ENCODE measurements around the gene ANKHD1. TPM values are rescaled to one million over a fixed set of nuclear protein-coding genes. Genes with fewer than 3 reads are reported as not detected.

Gene ANKHD1
- total RNA-seq, 2 donors from 2014 or later: 69.7 to 112 TPM

DNA sequence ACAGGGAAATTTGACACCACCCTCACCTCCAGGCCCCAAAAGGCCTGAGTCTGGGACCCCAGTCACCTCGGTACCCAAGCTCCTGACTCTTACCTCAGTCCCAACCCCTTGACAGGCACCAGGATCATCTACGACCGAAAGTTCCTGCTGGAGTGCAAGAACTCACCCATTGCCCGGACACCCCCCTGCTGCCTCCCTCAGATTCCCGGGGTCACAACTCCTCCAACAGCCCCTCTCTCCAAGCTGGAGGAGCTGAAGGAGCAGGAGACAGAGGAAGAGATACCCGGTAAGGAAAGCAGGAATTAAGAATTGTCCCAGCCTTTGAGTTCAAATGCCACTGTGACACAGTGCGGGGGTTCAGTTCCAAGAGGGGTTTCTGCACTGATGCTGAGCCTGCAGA is 147.2 kb downstream of the ANKHD1 start:
- TF ChIP-seq CTCF (IDR thresholded peaks at IDR 0.05) (no peak), POLR2AphosphoS5 (IDR thresholded peaks at IDR 0.05) (no peak), POLR2A (IDR thresholded peaks at IDR 0.05) (no peak)
- peak; percentile 4 for DNase-seq (ENCODE audit: low spot score)
- H3K27ac ChIP-seq: peak overlapping the region; percentile 94 to 97

DNA sequence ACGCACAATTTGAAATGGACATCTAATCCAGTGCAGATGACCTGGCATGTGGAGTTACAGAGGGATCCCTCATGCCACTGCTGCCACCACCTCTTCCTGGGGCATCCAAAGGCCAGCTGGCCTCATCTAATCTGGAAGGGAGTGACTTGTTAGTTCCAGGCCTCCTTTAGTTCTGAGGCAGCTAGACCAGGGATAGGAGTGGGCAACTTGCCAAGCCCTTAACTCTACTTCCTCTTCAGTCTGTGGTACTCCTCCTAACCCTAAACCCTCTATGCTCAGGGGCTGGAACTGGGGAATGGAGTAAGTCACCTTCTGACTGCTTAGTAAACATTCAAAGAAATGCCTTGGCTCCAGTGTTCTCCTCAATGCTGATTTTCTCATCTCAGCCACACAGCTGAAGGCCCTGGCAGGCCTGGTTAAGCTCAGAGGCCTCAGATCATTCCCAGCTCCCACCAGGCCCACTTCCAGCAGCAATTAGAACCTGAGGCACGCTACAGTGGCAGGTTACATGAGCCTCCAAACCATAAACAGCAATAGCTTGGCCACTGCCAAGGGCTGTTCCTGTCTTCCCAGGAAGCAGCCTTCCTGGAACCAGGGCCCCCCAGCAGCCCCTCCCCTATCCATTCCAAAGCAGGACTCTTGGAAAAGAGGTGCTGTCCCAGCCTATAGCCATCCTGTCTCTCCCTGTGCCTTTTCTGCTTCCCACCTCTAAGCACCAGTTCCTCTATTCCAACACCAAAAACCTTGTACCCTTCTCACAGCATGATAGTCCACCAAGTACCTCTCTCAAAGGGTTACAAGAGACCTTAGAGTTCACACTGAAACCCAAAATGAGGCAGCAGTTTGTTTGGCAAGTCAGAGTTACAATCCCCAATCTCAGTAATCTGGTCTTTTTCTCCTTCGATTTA is 147.9 kb downstream of the ANKHD1 start:
- peaks cover 21% of the 10 kb centered on the region for H3K4me1 ChIP-seq (replicated peaks)
- H3K9me3 ChIP-seq: no peaks in the 10 kb centered on the region
- DNase-seq (ENCODE audit: low spot score): peak; percentile 38
- H3K27ac ChIP-seq: peak overlapping the region; percentile 94 to 97
- no peaks in the 10 kb centered on the region for H3K27me3 ChIP-seq (replicated peaks; ENCODE audit: insufficient read depth)
- TF ChIP-seq POLR2A (IDR thresholded peaks at IDR 0.05) (no peak), POLR2AphosphoS5 (IDR thresholded peaks at IDR 0.05) (no peak), CTCF (IDR thresholded peaks at IDR 0.05) (no peak)
- 76% methylated on average over 3 of the region's 3 CpGs for WGBS
- intact Hi-C loops (cut with DNase I): loop anchor here (5.0 kb wide), 1 partner anchor 88 kb away; the partner anchor contains the start of gene TMCO6
- no peak overlapping the region for H3K4me3 ChIP-seq
- H3K36me3 ChIP-seq: peaks cover 0 to 5% of the 10 kb centered on the region in 2 donors

More for the DNA sequence above, 147.2 kb downstream of the ANKHD1 start:
- Histone ChIP-seq H3K27me3 (replicated peaks; ENCODE audit: insufficient read depth) (no peaks in the 10 kb centered on the region), H3K9me3 (no peaks in the 10 kb centered on the region), H3K4me1 (replicated peaks) (peaks cover 21% of the 10 kb centered on the region), H3K36me3 (peaks cover 0 to 5% of the 10 kb centered on the region in 2 donors), H3K4me3 (no peak overlapping the region)
- WGBS: 86% methylated on average over 7 of the region's 7 CpGs
- intact Hi-C loops (cut with DNase I): loop anchor here (5.0 kb wide), 1 partner anchor 89 kb away; the partner anchor contains the start of gene TMCO6

DNA sequence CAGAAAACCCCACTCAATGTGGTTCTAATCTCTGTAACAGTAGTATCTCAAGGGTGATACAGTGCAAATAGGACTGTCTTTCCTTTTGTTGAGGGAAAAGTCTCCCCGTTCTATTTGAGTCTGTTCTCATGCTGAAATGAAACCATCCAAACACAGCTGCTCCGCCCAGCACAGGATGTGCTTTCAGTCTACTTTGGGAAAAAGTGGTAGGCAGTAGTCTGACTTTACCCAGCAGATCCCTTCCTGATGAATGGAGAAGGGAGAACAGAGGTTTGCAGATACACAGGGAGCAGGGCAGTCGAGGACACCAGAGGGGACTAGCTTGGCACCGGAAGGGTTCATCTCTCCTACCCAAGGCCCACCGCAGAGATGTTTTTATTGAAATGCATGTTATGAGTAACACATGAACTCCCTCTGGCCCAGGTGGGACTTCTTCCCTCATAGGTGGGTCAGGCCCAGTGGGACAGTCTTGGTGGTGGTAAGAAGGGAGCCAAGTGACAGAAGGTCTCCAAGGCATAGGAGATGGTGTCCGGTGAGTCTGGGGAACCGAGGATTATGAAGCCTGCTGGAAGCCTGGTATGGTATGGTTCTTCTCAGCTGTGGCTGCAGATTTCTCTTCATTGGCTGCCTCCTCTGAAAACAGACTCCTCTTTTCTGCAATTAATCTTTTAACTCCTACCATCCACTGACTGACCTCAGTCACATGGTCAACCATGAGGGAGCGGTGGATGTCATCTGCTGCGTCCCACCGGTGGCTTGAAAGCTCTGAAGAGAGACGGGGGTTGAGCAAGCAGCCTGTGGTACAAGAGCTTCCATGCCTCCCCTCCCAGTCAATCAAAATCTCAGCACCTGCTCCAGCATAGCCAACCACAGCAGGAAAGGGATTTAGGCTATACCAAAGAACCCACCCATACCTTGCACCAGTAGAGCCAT is 148.8 kb downstream of the ANKHD1 start:
- peaks cover 21% of the 10 kb centered on the region for H3K4me1 ChIP-seq (replicated peaks)
- intact Hi-C loops (cut with DNase I): no loop called here
- H3K27ac ChIP-seq: peak overlapping the region in 1 of 2 donors; percentile 97

DNA sequence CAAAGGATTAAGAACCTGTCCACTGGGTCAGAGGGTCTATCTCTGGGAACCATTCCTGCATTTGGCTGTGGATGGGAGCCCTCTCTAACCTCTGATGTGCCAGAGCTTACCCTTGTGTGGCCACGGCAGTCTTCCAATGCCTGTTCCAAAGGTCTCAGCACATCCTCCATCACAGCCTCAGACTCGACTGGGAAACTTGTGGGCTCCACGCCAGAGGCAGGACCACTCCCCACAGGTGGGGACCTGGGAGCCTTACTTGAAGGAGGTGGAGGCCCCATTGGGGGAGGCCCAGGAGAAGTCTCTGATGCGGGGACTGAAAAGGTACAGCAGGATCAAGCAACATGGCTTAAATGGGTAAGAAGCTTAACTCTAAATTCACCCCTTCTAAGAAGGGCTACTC is 150.2 kb downstream of the ANKHD1 start:
- no peak for DNase-seq (ENCODE audit: low spot score)
- intact Hi-C loops (cut with DNase I): no loop called here
- H3K4me1 ChIP-seq (replicated peaks): peaks cover 24% of the 10 kb centered on the region
- no peak overlapping the region for H3K4me3 ChIP-seq
- 91% methylated on average over 4 of the region's 4 CpGs for WGBS
- no peaks in the 10 kb centered on the region for H3K27me3 ChIP-seq (replicated peaks; ENCODE audit: insufficient read depth)
- TF ChIP-seq POLR2AphosphoS5 (IDR thresholded peaks at IDR 0.05): no peak
- no peak for TF ChIP-seq CTCF (IDR thresholded peaks at IDR 0.05)
- no peak for TF ChIP-seq POLR2A (IDR thresholded peaks at IDR 0.05)
- peaks cover 0 to 5% of the 10 kb centered on the region in 2 donors for H3K36me3 ChIP-seq
- H3K9me3 ChIP-seq: no peaks in the 10 kb centered on the region
- no peak overlapping the region for H3K27ac ChIP-seq

More for the DNA sequence above, 148.8 kb downstream of the ANKHD1 start:
- Histone ChIP-seq H3K27me3 (replicated peaks; ENCODE audit: insufficient read depth) (no peaks in the 10 kb centered on the region), H3K36me3 (peaks cover 0 to 5% of the 10 kb centered on the region in 2 donors), H3K4me3 (no peak overlapping the region), H3K9me3 (no peaks in the 10 kb centered on the region)
- WGBS: 85% methylated on average over 11 of the region's 11 CpGs
- DNase-seq (ENCODE audit: low spot score): peak; percentile 3
- TF ChIP-seq POLR2A (IDR thresholded peaks at IDR 0.05) (no peak), POLR2AphosphoS5 (IDR thresholded peaks at IDR 0.05) (no peak), CTCF (IDR thresholded peaks at IDR 0.05) (no peak)

Data from prostate gland (tissue), 2 donors.